ENCODE results near the gene TDRD7.

The TDRD7 gene

DNA sequence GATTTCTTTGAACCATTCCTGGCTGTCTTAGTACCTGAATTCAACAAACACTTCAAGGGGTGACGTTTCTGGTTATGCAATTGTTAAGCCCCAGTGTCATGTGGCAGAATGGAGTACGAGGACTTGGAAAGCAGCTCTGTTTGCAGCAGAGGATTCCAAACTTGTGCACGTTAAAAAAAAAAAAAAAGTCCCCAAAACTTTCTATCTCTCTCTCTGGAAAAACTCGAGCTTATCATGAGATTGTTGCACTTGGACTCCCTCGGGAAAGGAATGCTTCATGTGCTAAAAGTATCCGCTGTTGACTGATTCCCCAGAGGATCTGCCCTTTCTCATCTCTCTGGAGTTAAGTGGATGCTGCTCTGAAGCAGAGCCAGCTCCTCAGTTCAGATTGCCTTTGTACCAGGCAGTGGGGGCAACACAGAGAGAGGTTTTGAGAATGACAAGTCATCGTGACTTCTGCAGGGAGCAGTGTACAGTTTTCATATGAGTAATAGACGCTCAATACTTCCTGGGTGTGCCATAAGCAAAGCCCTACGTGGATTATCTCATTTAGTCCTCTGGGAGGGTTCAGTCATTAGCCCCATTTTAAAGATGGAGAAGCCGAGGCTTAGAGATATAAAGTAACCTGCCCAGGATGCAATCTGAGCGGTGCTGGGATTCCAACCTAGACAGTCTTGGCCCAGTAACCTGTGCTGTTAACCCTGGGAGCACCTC, 117.6 kb downstream of the TDRD7 start:
- DNase-seq = no peak

DNA sequence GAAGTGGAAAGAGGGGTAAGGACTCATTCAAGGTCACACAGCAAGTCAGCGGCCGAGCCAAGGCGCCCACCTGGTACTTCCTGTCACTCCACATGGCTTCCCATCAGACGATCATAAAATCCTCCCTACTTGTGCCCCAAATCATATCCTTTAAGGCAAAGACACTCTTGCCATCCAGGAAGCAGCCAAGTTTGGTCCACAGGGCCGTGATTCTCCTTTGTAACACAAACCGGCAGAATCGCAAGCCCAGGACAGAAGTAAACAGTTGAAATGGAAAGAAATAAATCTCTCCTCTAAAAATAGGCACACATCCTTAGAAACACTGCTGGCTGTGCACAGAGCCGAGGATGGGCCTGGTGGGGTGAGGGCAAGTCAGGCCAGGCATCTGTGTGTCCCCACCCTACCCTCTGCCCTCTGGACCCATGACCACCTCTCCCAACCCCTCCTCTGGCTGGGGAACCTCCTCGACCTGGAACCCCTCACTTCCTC, 120.0 kb downstream of the TDRD7 start:
- DNase-seq = no peak

DNA sequence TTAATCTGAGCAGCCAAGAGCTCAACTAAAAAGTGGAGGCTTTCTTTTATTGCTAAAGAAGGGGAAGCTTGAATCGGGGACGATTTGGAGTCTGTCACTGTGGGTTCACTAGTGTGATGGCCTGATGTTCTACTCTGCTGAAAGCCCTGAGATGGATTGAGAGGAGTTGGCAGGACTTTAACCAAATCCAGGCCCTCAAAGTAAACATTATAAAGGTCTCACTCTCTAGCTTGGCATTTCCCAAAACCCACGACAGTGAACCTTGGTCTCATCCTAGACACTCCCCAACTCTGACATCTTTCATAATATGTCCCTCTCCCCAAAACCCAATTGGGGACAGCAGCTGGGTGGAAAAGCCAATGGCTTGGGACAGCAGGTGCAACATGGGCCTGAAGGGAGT, 122.3 kb downstream of the TDRD7 start:
- no peak for DNase-seq

DNA sequence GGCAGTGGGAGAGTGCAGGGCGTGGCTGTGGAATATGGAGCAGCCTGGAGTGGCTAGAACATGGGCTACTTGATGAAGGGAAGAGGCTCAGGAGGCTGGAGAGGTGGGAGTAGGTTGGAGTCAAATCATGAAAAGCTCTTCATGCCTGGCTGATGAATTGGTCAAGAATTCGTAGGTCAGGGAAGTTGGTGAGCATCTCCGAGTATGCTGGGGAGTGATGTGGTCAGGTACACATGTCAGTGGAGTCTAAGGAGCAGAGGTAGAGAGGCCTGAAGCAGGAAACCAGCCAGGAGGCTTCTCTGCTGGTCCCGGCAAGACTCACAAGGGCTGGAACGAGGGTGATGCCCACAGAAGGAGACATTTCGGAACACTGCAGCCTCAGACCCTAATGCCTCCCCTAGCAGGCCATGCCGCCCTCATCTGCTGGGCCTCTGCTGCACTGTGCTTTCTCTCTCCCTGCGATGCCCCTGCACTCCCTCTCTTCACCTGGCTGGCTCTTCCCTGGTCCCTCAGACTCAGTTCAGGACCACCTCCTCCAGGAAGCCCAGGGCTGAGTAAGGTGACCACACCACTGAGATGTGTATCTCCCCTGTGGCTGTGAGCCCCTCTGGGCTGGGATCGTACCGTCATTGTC, 123.2 kb downstream of the TDRD7 start:
- DNase-seq = no peak

DNA sequence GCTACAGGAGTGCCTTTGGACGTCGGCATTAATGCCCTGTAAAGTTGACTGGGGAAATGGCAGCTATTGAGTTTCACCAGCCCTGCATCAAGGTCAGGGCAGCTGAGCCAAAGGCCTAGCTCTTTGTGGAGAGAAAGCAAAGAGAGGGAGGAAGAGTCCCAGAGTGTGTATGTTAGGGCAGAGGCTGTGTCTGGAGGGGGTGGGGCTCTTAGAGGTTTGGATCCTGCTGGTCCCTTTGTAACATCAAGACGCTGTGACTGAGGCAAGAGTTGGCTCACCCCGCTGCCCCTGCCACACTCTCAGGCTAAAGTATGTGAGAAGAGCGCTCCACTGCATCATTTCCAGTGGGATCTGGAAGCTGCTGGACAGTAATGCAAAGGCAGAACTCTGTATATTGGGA, 123.9 kb downstream of the TDRD7 start:
- DNase-seq = no peak

DNA sequence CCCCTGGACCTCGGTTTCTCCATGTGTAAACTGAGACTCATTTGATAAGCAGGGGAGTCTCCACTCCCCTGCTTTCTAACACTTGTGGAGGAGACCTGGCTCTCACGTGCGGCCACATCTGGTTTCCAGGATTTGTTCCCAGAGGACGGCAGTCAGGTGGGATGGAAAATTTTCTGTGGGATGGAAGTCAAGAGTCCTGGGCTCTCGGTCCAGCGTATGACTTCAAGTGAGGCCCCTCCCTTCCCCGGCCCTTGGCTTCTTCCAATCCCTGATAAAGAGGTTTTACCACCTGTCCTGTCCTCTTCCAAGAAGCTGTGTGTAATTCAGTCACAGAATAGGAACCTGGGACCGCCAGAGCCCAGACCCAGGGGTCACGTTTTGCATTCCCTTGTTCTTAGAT, 124.6 kb downstream of the TDRD7 start:
- no peak for DNase-seq

DNA sequence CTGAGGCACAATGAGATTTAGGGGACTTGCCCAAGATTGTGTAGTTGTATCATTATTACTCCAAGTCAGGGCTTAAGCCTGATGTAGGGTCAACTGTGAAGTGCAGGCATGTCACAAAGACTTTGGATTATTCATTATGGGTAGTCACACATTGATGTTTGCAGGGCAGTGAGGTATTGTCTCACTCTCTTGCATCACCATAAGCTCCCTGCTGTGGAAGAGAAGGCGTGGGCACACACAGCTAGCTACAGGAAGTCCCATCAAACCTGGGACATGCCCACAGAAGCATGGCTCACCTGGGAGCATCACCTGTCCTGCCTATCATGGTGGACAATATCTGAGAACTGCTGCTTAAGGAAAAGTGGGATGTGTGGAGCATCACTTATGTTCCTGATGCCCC, 131.7 kb downstream of the TDRD7 start:
- DNase-seq = no peak

DNA sequence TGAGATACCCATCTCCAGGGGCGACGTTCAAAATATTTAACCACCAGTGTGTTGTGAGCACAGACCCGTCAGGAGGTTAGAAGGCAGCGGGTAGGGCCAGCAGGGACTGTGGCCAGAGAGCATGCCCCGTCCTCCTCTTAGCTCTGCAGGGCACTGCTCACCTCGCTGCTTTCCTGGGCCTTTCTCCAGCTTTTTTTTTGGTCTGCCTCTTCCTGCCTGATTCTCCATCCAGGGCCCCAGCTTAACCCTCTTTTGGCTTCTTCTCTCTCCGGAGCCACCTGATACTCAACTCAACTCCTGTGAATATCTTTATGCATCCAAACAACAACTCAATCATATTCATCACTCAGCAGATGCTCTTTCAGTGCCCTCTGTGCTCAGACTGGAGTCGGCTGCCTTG, 133.6 kb downstream of the TDRD7 start:
- DNase-seq = no peak

All from NCI-H1417 treated with DMSO at 0.1 percent for 48 hours (cell line).